IMR-90 (cell line): ENCODE measurements around the gene TBRG4. TPM values are rescaled to one million over a fixed set of nuclear protein-coding genes. Genes with fewer than 3 reads are reported as not detected.

Source experiments
- ATAC-seq: fragments of 200-7000 bp; cut with Tn5 transposase; 2 replicates; pipeline ENCODE4 v1.9.1; 2020; ENCODE audit warnings: low read depth, mild to moderate bottlenecking, moderate library complexity
- BruUV-seq: library from RNA; stranded (reverse); fragments of 400-500 nt; replicated peaks from 2 replicates; lab custom pipeline; 2021; lab: Mats Ljungman, UMichigan
- CTCF ChIA-PET: fragments of 300-600 bp; formaldehyde crosslinking; extraction: SDS; loops from one replicate; lab custom pipeline; 2021; ENCODE audit warnings: antibody characterized with exemption; lab: Yijun Ruan, JAX
- POLR2A ChIA-PET: fragments of 300-600 bp; sonication (Branson Sonifier 250); formaldehyde crosslinking; loops from one replicate; lab custom pipeline; 2022; ENCODE audit warnings: antibody characterized with exemption; ENCODE audit not compliant: unreplicated experiment; lab: Charles Lee
- DNase-seq: peaks from one replicate; pipeline ENCODE4 v3.0.0; 2013
- H2AFZ ChIP-seq: replicated peaks from 2 replicates; pipeline ENCODE3; 2013; ENCODE audit warnings: low read length, mild to moderate bottlenecking; ENCODE audit not compliant: poor library complexity
- H2AK5ac ChIP-seq: 2 replicates; pipeline ENCODE4 v1.6.1; 2013; ENCODE audit warnings: low read depth, low read length, inconsistent platforms
- H2AK9ac ChIP-seq: replicated peaks from 2 replicates; pipeline ENCODE3; 2013; ENCODE audit warnings: mild to moderate bottlenecking, low read depth, low read length, moderate library complexity; ENCODE audit not compliant: poor library complexity
- H2BK120ac ChIP-seq: 2 replicates; pipeline ENCODE4 v1.6.1; 2013; ENCODE audit warnings: low read depth, low read length, inconsistent platforms
- H2BK15ac ChIP-seq: 3 replicates; pipeline ENCODE4 v1.6.1; 2013; ENCODE audit warnings: low read depth, low read length, inconsistent platforms
- H2BK20ac ChIP-seq: 2 replicates; pipeline ENCODE4 v1.6.1; 2013; ENCODE audit warnings: low read depth, mild to moderate bottlenecking, inconsistent platforms, low read length, moderate library complexity
- H2BK5ac ChIP-seq: 2 replicates; pipeline ENCODE4 v1.6.1; 2013; ENCODE audit warnings: mild to moderate bottlenecking, low read depth, low read length, inconsistent platforms; ENCODE audit not compliant: poor library complexity, severe bottlenecking
- H3K14ac ChIP-seq: replicated peaks from 2 replicates; pipeline ENCODE4 v1.6.1; 2013; ENCODE audit warnings: low read depth, low read length, inconsistent platforms
- H3K18ac ChIP-seq: 2 replicates; pipeline ENCODE4 v1.6.1; 2013; ENCODE audit warnings: low read depth, low read length, control low read depth
- H3K23ac ChIP-seq: 2 replicates; pipeline ENCODE4 v1.6.1; 2013; ENCODE audit warnings: low read depth, low read length, inconsistent platforms
- H3K27ac ChIP-seq: 2 replicates; pipeline ENCODE4 v1.5.1; 2013; ENCODE audit warnings: mild to moderate bottlenecking, control low read depth, low read length; ENCODE audit not compliant: insufficient read depth
- H3K27me3 ChIP-seq: 2 replicates; pipeline ENCODE4 v1.6.1; 2013; ENCODE audit warnings: low read length; ENCODE audit not compliant: control insufficient read depth, insufficient read depth
- H3K36me3 ChIP-seq: 2 replicates; pipeline ENCODE4 v1.6.1; 2013; ENCODE audit warnings: low read length, mixed read lengths; ENCODE audit not compliant: control insufficient read depth, insufficient read depth
- H3K4ac ChIP-seq: 2 replicates; pipeline ENCODE4 v1.6.1; 2013; ENCODE audit warnings: low read depth, low read length, inconsistent platforms
- H3K4me1 ChIP-seq: 2 replicates; pipeline ENCODE4 v1.6.1; 2013; ENCODE audit warnings: low read length, mixed read lengths; ENCODE audit not compliant: control insufficient read depth, insufficient read depth
- H3K4me2 ChIP-seq: 2 replicates; pipeline ENCODE4 v1.6.1; 2013; ENCODE audit warnings: low read depth, mild to moderate bottlenecking, control low read depth, low read length, moderate library complexity
- H3K4me3 ChIP-seq: 2 replicates; pipeline ENCODE4 v1.5.1; 2013; ENCODE audit warnings: low read depth, mild to moderate bottlenecking, control low read depth, low read length, moderate library complexity; ENCODE audit not compliant: insufficient read depth
- H3K56ac ChIP-seq: 2 replicates; pipeline ENCODE4 v1.6.1; 2013; ENCODE audit warnings: low read length, inconsistent platforms; ENCODE audit not compliant: insufficient read depth; ENCODE audit errors: extremely low read depth
- H3K79me1 ChIP-seq, 2 experiments: 2 replicates each; pipeline ENCODE4 v1.6.1; 2013; ENCODE audit warnings: low read length in 2 of 2, inconsistent platforms in 1 of 2, low read depth in 1 of 2
- H3K9ac ChIP-seq: 2 replicates; pipeline ENCODE4 v1.6.1; 2013; ENCODE audit warnings: low read depth, low read length, control low read depth
- H3K9me1 ChIP-seq: 2 replicates; pipeline ENCODE4 v1.6.1; 2013; ENCODE audit warnings: low read length, inconsistent platforms; ENCODE audit not compliant: insufficient read depth
- H3K9me3 ChIP-seq: 2 replicates; pipeline ENCODE4 v1.6.1; 2013; ENCODE audit warnings: low read length; ENCODE audit not compliant: control insufficient read depth, insufficient read depth
- H4K20me1 ChIP-seq: 2 replicates; pipeline ENCODE4 v1.6.1; 2013; ENCODE audit warnings: low read length, inconsistent platforms; ENCODE audit not compliant: insufficient read depth
- H4K5ac ChIP-seq: 2 replicates; pipeline ENCODE4 v1.6.1; 2013; ENCODE audit warnings: mild to moderate bottlenecking, low read depth, low read length, control low read depth
- H4K8ac ChIP-seq, 2 experiments: 2 replicates each; pipeline ENCODE4 v1.6.1; 2013; ENCODE audit warnings: low read depth in 2 of 2, low read length in 2 of 2, control low read depth in 1 of 2, inconsistent platforms in 1 of 2
- H4K91ac ChIP-seq: 2 replicates; pipeline ENCODE4 v1.6.1; 2013; ENCODE audit warnings: low read depth, low read length, inconsistent platforms; ENCODE audit not compliant: insufficient read depth
- CEBPB ChIP-seq: IDR thresholded peaks from 2 replicates; pipeline ENCODE4 v1.6.1; 2012; ENCODE audit warnings: low read depth, low read length, improper control_type of control experiment
- CHD1 ChIP-seq: IDR thresholded peaks from 2 replicates; pipeline ENCODE4 v1.6.1; 2012; ENCODE audit warnings: low read depth, low read length, improper control_type of control experiment
- ELK1 ChIP-seq: fragments of 150-350 bp; IDR thresholded peaks from 2 replicates; pipeline ENCODE4 v1.6.1; 2016; ENCODE audit warnings: low read depth, mild to moderate bottlenecking, low read length, moderate library complexity, borderline replicate concordance
- POLR2A ChIP-seq: IDR thresholded peaks from 2 replicates; pipeline ENCODE4 v1.6.1; 2012; ENCODE audit warnings: mild to moderate bottlenecking, low read depth, low read length
- RCOR1 ChIP-seq: IDR thresholded peaks from 2 replicates; pipeline ENCODE4 v1.6.1; 2012; ENCODE audit warnings: mild to moderate bottlenecking, low read length, improper control_type of control experiment; ENCODE audit not compliant: insufficient replicate concordance
- SMC3 ChIP-seq: fragments of 150-350 bp; IDR thresholded peaks from 2 replicates; pipeline ENCODE4 v1.6.1; 2016; ENCODE audit warnings: low read depth, mild to moderate bottlenecking, antibody characterized with exemption, low read length, moderate library complexity
- USF2 ChIP-seq: fragments of 150-350 bp; IDR thresholded peaks from 2 replicates; pipeline ENCODE4 v1.6.1; 2017; ENCODE audit warnings: mild to moderate bottlenecking, antibody characterized with exemption, low read length, low read depth
- WGBS, 2 experiments: methylation state at CpG; one replicate each; pipeline versions ENCODE4 v1.1.5 to v1.1.7; 2013; ENCODE audit warnings: missing lambda C conversion rate in 2 of 2; ENCODE audit not compliant: insufficient read length in 1 of 2; ENCODE audit errors: extremely low coverage in 2 of 2; 5-methylcytosine and 5-hydroxymethylcytosine counted together
- dilution Hi-C: fragments of 300-500 bp; cut with HindIII; formaldehyde crosslinking; loops from one replicate; pipeline ENCODE4 v1.14.3; 2018; ENCODE audit warnings: low sequenced_read_pairs; ENCODE audit not compliant: unreplicated experiment
- in situ Hi-C: fragments of 300-500 bp; cut with MboI; formaldehyde crosslinking; loops from 3 replicates; pipeline ENCODE4 v1.14.3; 2019; ENCODE audit warnings: low sequenced_read_pairs, inconsistent platforms, mixed read lengths
- intact Hi-C: fragments of 100-400 bp; cut with micrococcal nuclease; formaldehyde crosslinking; loops from 2 replicates; pipeline ENCODE4 v1.10.0; 2022
- polyA plus RNA-seq, 3 experiments: library from polyadenylated mRNA; depleted of rRNA; stranded (reverse); fragments of >200 nt; gene quantifications; 2 replicates each; pipeline ENCODE4 v1.2.3, GENCODE V29; 2012; ENCODE audit warnings: low replicate concordance in 1 of 3
- total RNA-seq: library from RNA; depleted of rRNA; stranded (reverse); fragments of >200 nt; gene quantifications from 2 replicates; pipeline ENCODE4 v1.2.3, GENCODE V29; 2012

TBRG4 gene
- total and polyA plus RNA-seq, 2 of the 4 experiments (the other 2 are of a cell fraction): 71.6 to 77.6 TPM

- no peak overlapping the region for H3K27ac ChIP-seq
- POLR2A ChIA-PET: no interaction called here
- no peak overlapping the region for H3K14ac ChIP-seq
- H2BK5ac ChIP-seq: no peak overlapping the region
- peak overlapping the region; percentile 14 for H3K4me2 ChIP-seq
- H2BK120ac ChIP-seq: no peak overlapping the region
- no peak overlapping the region for H2BK20ac ChIP-seq
- no peaks in the 10 kb centered on the region for H4K20me1 ChIP-seq
- H3K18ac ChIP-seq: no peak overlapping the region
- H2AK9ac ChIP-seq: peak overlapping the region; percentile 79
- DNase-seq (peak; percentile 48), ATAC-seq (peak; percentile 44)
- CTCF ChIA-PET: no interaction called here
- H3K79me1 ChIP-seq: peaks cover 0 to 8% of the 10 kb centered on the region in 2 experiments; a peak in 1 of 4 replicates
- H3K9me3 ChIP-seq: no peaks in the 10 kb centered on the region
- H3K4ac ChIP-seq: no peak overlapping the region
- in situ Hi-C loops: no loop called here
- peaks cover 4% of the 10 kb centered on the region; the same call in 1 of the 2 replicates for H3K4me1 ChIP-seq
- TF ChIP-seq SMC3 (no peak), CHD1 (no peak), CEBPB (no peak), ELK1 (no peak), POLR2A (no peak), RCOR1 (peak; percentile 96), USF2 (no peak)
- intact Hi-C loops: no loop called here
- peaks cover 5% of the 10 kb centered on the region; the same call in 1 of the 2 replicates for H3K36me3 ChIP-seq
- H4K5ac ChIP-seq: no peak overlapping the region
- H2BK15ac ChIP-seq: no peak overlapping the region
- no peak overlapping the region for H3K9ac ChIP-seq
- peak overlapping the region; percentile 95 for H2AFZ ChIP-seq
- no peak overlapping the region for H4K91ac ChIP-seq
- H3K23ac ChIP-seq: no peak overlapping the region
- BruUV-seq: no TSS peak
- WGBS, 2 experiments: 0% methylated on average over 7 of the region's 22 CpGs; no CpG with 5 or more reads in 1 of the 2 experiments
- no peak overlapping the region for H3K56ac ChIP-seq
- peak overlapping the region; percentile 62 for H3K4me3 ChIP-seq
- H4K8ac ChIP-seq: peak overlapping the region in 1 of 2 experiments; percentile 51; a peak in 2 of 4 replicates
- dilution Hi-C loops: no loop called here
- peaks cover 4% of the 10 kb centered on the region; the same call in 1 of the 2 replicates for H3K9me1 ChIP-seq
- peak overlapping the region; percentile 18; the same call in 1 of the 2 replicates for H2AK5ac ChIP-seq
- H3K27me3 ChIP-seq: no peaks in the 10 kb centered on the region
Observed at GRCh38 chr7:45089341-45089891, 22.1 kb downstream of the TBRG4 start.
